NOMO-1 (cell line): Measurements from ENCODE around the gene NLRP13.
"Not testable (repeated sequence)": the region's sequence is repeated elsewhere in the genome, so short reads cannot be mapped to it uniquely, and the experiment has no call there.

ENCODE experiments used
- DNase-seq, 2 experiments: peaks; one replicate each; lab custom pipeline; 2025; ENCODE audit not compliant: unreplicated experiment in 2 of 2; lab: John Stamatoyannopoulos, UW

The NLRP13 gene

GRCh38 chr19:55931936-55932386 is at the start of gene NLRP13:
TSS of gene NLRP13 (minus strand) at chr19:55932336. CDS start at chr19:55932311, 25 bp downstream.
- DNase-seq = no peak

GRCh38 chr19:55980415-55980814 is 48.3 kb upstream of the NLRP13 start:
- DNase-seq = no peak

GRCh38 chr19:55973982-55974381 is 41.8 kb upstream of the NLRP13 start:
- no peak for DNase-seq

- no peak for DNase-seq
Measured at GRCh38 chr19:55962186-55962585, 30.1 kb upstream of the NLRP13 start.

GRCh38 chr19:55959996-55960675 is 28.0 kb upstream of the NLRP13 start:
- DNase-seq = no peak

- no peak for DNase-seq
Measured at GRCh38 chr19:55958356-55958755, 26.2 kb upstream of the NLRP13 start.

- no peak for DNase-seq
Measured at GRCh38 chr19:55956431-55956830, 24.3 kb upstream of the NLRP13 start.

GRCh38 chr19:55950566-55950965 is 18.4 kb upstream of the NLRP13 start:
- DNase-seq = not testable (repeated sequence)

- DNase-seq = no peak
Measured at GRCh38 chr19:55947532-55947931, 15.4 kb upstream of the NLRP13 start, which contains the start of gene NLRP8. TSS of gene NLRP8 (plus strand) at chr19:55947832.

GRCh38 chr19:55940306-55940705 is 8.2 kb upstream of the NLRP13 start:
- DNase-seq = no peak

- DNase-seq = no peak
Measured at GRCh38 chr19:55939206-55939605, 7.1 kb upstream of the NLRP13 start.

GRCh38 chr19:55935206-55935605 is 3.1 kb upstream of the NLRP13 start:
- DNase-seq = no peak

- no peak for DNase-seq
Measured at GRCh38 chr19:55930996-55931515, 1.1 kb downstream of the NLRP13 start.

GRCh38 chr19:55929258-55929657 is 2.9 kb downstream of the NLRP13 start:
- DNase-seq = not testable (repeated sequence)

- DNase-seq = no peak
Measured at GRCh38 chr19:55927991-55928390, 4.1 kb downstream of the NLRP13 start.

GRCh38 chr19:55923556-55923955 is 8.6 kb downstream of the NLRP13 start:
- DNase-seq = no peak

- no peak for DNase-seq
Measured at GRCh38 chr19:55913643-55914268, 18.4 kb downstream of the NLRP13 start.

- DNase-seq = no peak
Measured at GRCh38 chr19:55912916-55913315, 19.2 kb downstream of the NLRP13 start.

GRCh38 chr19:55909801-55910200 is 22.3 kb downstream of the NLRP13 start:
- DNase-seq = no peak

- DNase-seq = no peak
Measured at GRCh38 chr19:55907746-55908145, 24.4 kb downstream of the NLRP13 start.

GRCh38 chr19:55907286-55907685 is 24.9 kb downstream of the NLRP13 start:
- no peak for DNase-seq
